DMS79 (cell line): ENCODE measurements around the gene PRSS21.

Source experiments
- DNase-seq: peaks from one replicate; lab custom pipeline; 2025; lab: John Stamatoyannopoulos, UW

The PRSS21 gene

GRCh38 chr16:2843526-2843925 is 26.5 kb downstream of the PRSS21 start:
- DNase-seq = no peak

- DNase-seq = no peak
Observed at GRCh38 chr16:2845116-2845515, 28.1 kb downstream of the PRSS21 start.

GRCh38 chr16:2846511-2847310 is 29.7 kb downstream of the PRSS21 start:
- no peak for DNase-seq

- DNase-seq = no peak
Observed at GRCh38 chr16:2848933-2849725, 32.1 kb downstream of the PRSS21 start.

- DNase-seq = no peak
Observed at GRCh38 chr16:2852003-2852730, 35.1 kb downstream of the PRSS21 start.

- DNase-seq = no peak
Observed at GRCh38 chr16:2852731-2853507, 35.9 kb downstream of the PRSS21 start.

GRCh38 chr16:2853531-2854073 is 36.6 kb downstream of the PRSS21 start:
- no peak for DNase-seq

- no peak for DNase-seq
Observed at GRCh38 chr16:2854700-2855309, 37.8 kb downstream of the PRSS21 start.

GRCh38 chr16:2855536-2855935 is 38.5 kb downstream of the PRSS21 start:
- DNase-seq = no peak

- DNase-seq = no peak
Observed at GRCh38 chr16:2856061-2856670, 39.1 kb downstream of the PRSS21 start.

GRCh38 chr16:2856686-2857450 is 39.8 kb downstream of the PRSS21 start:
- DNase-seq = no peak

- DNase-seq = no peak
Observed at GRCh38 chr16:2857451-2858244, 40.6 kb downstream of the PRSS21 start, which contains the start of gene PRSS22. Gene PRSS22, minus strand, starts transcription at chr16:2858170. Its CDS starts 66 bp downstream, at chr16:2858104.

- DNase-seq = peak; percentile 73
Observed at GRCh38 chr16:2858245-2859025, 41.4 kb downstream of the PRSS21 start.

- DNase-seq = no peak
Observed at GRCh38 chr16:2859686-2860265, 42.7 kb downstream of the PRSS21 start.

- no peak for DNase-seq
Observed at GRCh38 chr16:2860826-2861567, 44.0 kb downstream of the PRSS21 start.

- DNase-seq = no peak
Observed at GRCh38 chr16:2865651-2866050, 48.6 kb downstream of the PRSS21 start.

GRCh38 chr16:2866431-2866830 is 49.4 kb downstream of the PRSS21 start:
- no peak for DNase-seq
